NCI-H2196 treated with DMSO at 0.1 percent for 48 hours (cell line): ENCODE results near the gene CENPM.

Experiments used
- DNase-seq: peaks from one replicate; lab custom pipeline; 2025; ENCODE audit not compliant: unreplicated experiment; lab: John Stamatoyannopoulos, UW

Gene CENPM

DNA sequence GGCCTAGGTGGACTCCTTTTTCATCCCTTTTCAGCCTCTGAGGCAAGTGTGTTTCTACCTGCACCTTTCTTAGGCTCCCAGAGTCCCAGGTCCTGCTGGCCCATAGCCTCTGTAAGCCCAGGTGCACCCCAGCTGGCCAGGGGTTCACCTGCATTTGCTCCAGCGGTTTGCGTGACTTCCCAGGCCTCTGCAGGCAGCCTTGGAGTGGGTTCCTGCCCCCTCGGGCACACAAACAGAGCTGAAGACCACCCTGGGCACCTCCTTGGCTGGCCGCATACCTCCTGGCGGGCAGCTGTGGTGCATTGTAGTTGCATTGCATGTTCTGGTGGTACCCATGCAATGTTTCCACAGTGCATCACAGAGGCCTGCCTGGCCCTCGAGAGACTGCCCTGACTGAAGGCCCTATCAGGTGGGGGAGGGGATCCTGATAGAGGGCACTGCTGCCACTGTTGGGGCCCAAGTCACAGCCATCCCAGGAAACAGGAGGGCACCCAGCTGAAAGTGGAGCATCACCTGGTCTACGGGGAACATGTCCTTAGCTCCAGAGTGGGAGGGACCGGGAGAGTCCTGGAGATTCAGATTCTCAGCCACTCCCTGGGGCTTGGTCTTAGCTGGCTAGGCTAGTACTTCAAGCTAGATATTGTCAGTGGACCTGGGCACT lies 46.2 kb downstream of the CENPM start:
- DNase-seq: no peak

DNA sequence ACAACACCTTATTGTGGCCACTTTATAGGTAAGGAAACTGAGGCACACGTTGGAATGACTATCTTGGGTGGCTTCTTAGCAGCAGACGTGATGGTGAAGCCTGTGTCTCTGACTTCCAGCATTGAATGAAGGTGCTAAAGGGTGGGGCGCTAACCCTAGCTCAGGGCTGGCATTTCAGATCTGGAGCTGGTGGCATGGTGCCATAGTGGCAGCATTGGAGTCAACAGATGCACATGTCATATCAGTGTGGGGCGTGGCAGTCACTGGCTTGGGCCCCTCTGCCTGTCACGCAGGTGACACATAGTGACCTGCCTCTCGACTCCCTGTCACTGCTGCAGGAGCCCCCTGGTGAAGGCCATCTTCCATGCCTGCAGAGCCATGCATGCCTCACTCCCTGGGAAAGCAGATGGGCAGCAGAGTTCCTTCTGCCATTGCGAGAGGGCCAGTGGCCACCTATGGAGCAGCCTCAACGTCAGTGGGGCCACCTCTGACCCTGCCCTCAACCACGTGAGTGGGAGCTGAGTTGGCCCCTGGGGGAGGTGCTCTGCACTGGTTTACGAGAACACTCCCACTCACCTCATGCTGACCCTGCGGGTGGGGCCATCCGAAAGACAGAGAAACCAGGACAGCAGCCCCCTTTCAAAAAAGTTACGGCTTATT lies 46.8 kb downstream of the CENPM start:
- DNase-seq: no peak

DNA sequence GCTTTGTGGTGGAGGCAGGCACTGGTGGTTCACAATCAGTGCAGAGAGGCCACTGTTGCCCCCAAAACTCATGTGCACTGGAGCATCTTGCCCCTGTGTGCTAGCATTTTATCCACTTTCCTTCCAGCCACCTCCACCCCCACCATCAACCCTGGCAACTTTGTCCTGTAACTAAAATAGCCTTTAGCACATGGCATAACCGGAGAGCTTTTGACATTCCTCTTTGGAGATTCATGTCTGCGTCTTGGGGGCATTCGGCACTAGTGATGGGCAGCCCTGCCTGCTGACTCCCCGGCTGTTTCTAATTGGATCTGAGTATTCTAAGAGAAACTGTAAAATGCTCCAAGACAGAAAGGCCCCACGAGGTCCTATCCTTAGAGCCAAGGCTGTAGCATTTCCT lies 47.8 kb downstream of the CENPM start:
- DNase-seq: no peak

DNA sequence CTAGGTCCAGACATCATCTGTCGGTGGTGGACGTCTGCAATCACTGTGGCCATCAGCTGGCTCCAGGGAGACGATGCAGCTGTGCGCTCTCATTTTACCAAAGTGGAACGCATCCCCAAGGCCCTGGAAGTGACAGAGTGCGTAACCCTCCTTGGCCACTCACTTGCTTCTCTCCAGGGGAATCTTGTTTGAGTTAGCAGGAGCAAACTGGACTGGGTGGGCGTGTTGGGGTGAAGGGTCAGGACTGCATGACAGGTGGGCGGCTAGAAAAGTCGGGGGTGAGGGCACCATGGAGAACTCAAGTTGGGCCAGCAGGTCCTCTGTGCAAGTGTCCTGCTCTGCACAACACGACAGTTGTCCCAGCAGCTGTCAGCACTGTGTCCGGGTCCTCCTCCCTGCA lies 48.3 kb downstream of the CENPM start:
- DNase-seq: no peak

DNA sequence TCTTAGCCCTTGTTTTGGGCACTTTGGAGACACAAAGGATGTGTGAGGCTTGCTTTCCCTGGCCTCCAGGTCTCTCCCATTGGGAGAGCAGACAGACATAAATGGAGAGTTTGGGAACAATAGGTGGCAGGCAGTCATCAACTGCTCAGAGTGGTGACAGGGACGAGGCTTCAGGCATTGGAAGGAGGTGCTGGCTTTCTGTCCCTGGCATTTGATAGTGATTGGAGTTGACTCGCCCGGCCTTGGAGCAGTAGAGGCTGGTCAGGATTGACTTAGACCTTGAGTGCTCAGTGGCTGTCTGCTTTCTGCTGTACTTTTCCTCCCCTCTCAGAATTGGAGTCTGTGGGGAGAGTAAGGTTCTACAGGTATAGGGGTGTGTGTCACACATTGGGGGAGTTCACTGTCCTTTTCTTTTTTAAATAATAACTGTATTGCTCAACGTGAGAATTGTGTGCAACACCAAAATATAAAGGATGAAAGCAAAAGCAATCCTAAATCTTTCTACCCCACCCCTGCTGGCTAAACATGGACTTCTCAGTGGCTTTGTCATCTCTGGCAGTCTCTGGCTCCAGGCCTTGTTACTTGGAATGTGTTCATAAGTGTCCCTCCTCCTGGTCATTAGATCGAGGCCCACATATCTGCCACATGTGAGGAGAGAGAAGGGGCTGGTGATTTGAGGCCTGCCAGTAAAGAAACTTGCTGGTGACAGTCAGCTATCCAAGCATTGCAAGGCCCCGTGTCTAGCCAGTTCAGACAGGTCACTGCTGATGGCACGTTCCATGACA lies 53.2 kb downstream of the CENPM start:
- DNase-seq: no peak

DNA sequence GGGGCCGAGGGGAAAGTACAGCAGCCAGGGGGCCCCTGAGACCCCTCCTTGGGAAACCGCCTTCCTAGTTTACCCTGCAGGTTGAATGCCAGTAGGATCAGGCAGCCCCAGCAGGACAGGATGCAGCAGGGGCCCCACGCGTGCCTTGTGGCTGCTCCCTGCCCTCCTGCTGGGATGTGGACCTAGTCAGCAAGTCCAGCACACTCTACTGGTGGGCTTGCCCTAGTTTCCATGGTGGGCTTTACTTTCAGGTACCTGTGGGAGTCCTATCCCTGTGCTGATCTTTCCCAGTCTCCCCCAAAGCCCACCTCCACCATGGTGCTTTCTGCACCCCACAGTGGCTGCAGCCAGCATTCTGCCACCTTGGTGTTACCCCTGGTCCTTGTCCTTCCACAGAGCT lies 54.2 kb downstream of the CENPM start:
- DNase-seq: no peak

DNA sequence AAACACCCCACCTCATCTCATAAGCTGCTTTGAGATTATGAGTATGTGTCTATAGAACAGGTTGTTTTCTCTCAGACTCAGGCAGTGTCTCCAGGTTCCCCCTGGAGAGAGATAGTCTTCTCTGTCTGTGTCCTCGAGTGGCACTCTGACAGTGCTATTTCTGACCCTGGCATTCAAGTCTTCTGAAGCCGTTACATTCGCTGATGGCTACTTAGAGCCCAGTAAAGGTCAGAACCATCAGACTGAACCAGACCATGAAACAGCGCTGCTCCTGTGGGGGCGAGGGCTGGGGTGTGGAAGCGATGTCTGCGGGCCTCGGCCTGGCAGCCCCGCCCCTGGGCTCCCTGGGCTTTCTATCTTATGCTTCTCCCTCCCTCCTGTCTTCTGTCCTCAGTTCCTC lies 55.5 kb downstream of the CENPM start:
- DNase-seq: no peak
